Endothelial cell of umbilical vein (primary cell): Measurements from ENCODE around the gene TMEM106C. TPM values are rescaled to one million over a fixed set of nuclear protein-coding genes. Genes with fewer than 3 reads are reported as not detected.

Source experiments
- BruUV-seq: library from RNA; stranded (reverse); fragments of 400-500 nt; replicated peaks from 2 replicates; lab custom pipeline; 2021; lab: Mats Ljungman, UMichigan
- CTCF ChIA-PET: fragments of 300-600, 350-600 bp; sonication (Branson Sonifier 250); formaldehyde crosslinking; loops from one replicate; lab custom pipeline; 2021; ENCODE audit warnings: antibody characterized with exemption, inconsistent platforms; lab: Charles Lee
- POLR2A ChIA-PET: fragments of 300-600, 350-600 bp; sonication (Branson Sonifier 250); formaldehyde crosslinking; loops from one replicate; lab custom pipeline; 2021; ENCODE audit warnings: antibody characterized with exemption, inconsistent platforms; lab: Charles Lee
- DNase-seq: peaks from one replicate; pipeline ENCODE4 v3.0.0-alpha.2; 2011; ENCODE audit warnings: low read depth, low spot score
- FAIRE-seq: peaks from 2 replicates; lab custom pipeline; 2011; peaks lifted over from hg19 to GRCh38; lab: Jason Lieb, UNC
- H2AFZ ChIP-seq: 2 replicates; pipeline ENCODE4 v1.6.0; 2012; ENCODE audit warnings: low read depth, low read length, control low read depth, inconsistent platforms
- H3K27ac ChIP-seq: 2 replicates; pipeline ENCODE4 v1.5.1; 2011; ENCODE audit warnings: low read depth, mild to moderate bottlenecking, control low read depth, low read length, moderate library complexity; ENCODE audit not compliant: insufficient read depth
- H3K27me3 ChIP-seq, 2 experiments: 2 replicates each; pipeline versions ENCODE4 v1.6.0 to v1.6.1; 2011; ENCODE audit warnings: low read length in 2 of 2, mixed read lengths in 1 of 2; ENCODE audit not compliant: control insufficient read depth in 2 of 2, insufficient read depth in 2 of 2
- H3K36me3 ChIP-seq, 2 experiments: 2 replicates in 1 of 2; 3 replicates in 1 of 2; pipeline ENCODE4 v1.5.1; 2011; ENCODE audit warnings: low read length in 2 of 2, mild to moderate bottlenecking in 1 of 2, moderate library complexity in 1 of 2; ENCODE audit not compliant: control insufficient read depth in 2 of 2, insufficient read depth in 2 of 2; ENCODE audit errors: extremely low read depth in 1 of 2
- H3K4me1 ChIP-seq: 3 replicates; pipeline ENCODE4 v1.5.1; 2011; ENCODE audit warnings: mild to moderate bottlenecking, low read length; ENCODE audit not compliant: control insufficient read depth, insufficient read depth; ENCODE audit errors: extremely low read depth
- H3K4me2 ChIP-seq: 2 replicates; pipeline ENCODE4 v1.6.1; 2011; ENCODE audit warnings: low read length, control low read depth, mixed read lengths; ENCODE audit not compliant: insufficient read depth
- H3K4me3 ChIP-seq, 3 experiments: fragments of 200-600 bp in 1 of 3; sonication (generic), shearing (Covaris generic) in 1 of 3; replicated peaks in 1 of 3; 2 replicates each; pipeline ENCODE4 v1.5.1; 2011 to 2016; ENCODE audit warnings: control low read depth in 3 of 3, low read length in 3 of 3, mild to moderate bottlenecking in 2 of 3, inconsistent platforms in 1 of 3, low read depth in 1 of 3, moderate library complexity in 1 of 3; ENCODE audit not compliant: insufficient read depth in 1 of 3
- H3K79me2 ChIP-seq: 2 replicates; pipeline ENCODE4 v1.6.0; 2012; ENCODE audit warnings: low read length, inconsistent platforms; ENCODE audit not compliant: control insufficient read depth, insufficient read depth
- H3K9ac ChIP-seq: replicated peaks from 2 replicates; pipeline ENCODE3; 2011; ENCODE audit warnings: low read length, control low read depth; ENCODE audit not compliant: insufficient read depth; ENCODE audit errors: extremely low read depth
- H3K9me1 ChIP-seq: replicated peaks from 3 replicates; pipeline ENCODE4 v1.6.0; 2011; ENCODE audit warnings: mild to moderate bottlenecking, low read length; ENCODE audit not compliant: control insufficient read depth, insufficient read depth; ENCODE audit errors: extremely low read depth
- H3K9me3 ChIP-seq: replicated peaks from 2 replicates; pipeline ENCODE4 v1.5.1; 2012; ENCODE audit warnings: low read length, inconsistent platforms; ENCODE audit not compliant: control insufficient read depth, insufficient read depth
- H4K20me1 ChIP-seq: replicated peaks from 2 replicates; pipeline ENCODE3; 2011; ENCODE audit warnings: mild to moderate bottlenecking, low read length; ENCODE audit not compliant: control insufficient read depth, insufficient read depth; ENCODE audit errors: extremely low read depth
- CTCF ChIP-seq, 2 donors: IDR thresholded peaks; 1 replicate in 1 of 2; 2 replicates in 1 of 2; pipeline ENCODE4 v1.5.1; 2011; ENCODE audit warnings: low read length in 2 of 2, mild to moderate bottlenecking in 2 of 2, moderate library complexity in 2 of 2, control low read depth in 1 of 2, inconsistent platforms in 1 of 2, low read depth in 1 of 2; ENCODE audit not compliant: insufficient read depth in 1 of 2; ENCODE audit errors: extremely low read depth in 1 of 2
- EZH2 ChIP-seq: IDR thresholded peaks from 2 replicates; pipeline ENCODE4 v1.6.1; 2012; ENCODE audit warnings: borderline replicate concordance, low read depth, mild to moderate bottlenecking, moderate library complexity, low read length, inconsistent platforms; ENCODE audit not compliant: severe bottlenecking
- dilution Hi-C: fragments of 300-500 bp; cut with MboI; formaldehyde crosslinking; loops from one replicate; pipeline ENCODE4 v1.15.0; 2019; ENCODE audit warnings: low sequenced_read_pairs; ENCODE audit not compliant: extremely low pct_ligation_motif_present
- intact Hi-C: fragments of 100-400 bp; cut with micrococcal nuclease; formaldehyde crosslinking; loops from one replicate; pipeline ENCODE4 v1.10.0; 2022
- polyA plus RNA-seq, 4 experiments: library from polyadenylated mRNA; depleted of rRNA in 3 of 4; stranded (reverse) in 3 of 4; unstranded in 1 of 4; fragments of >200 nt; gene quantifications; 2 replicates each; pipeline versions ENCODE4 v1.2.1 to v1.2.3, GENCODE V29; 2011 to 2012; ENCODE audit warnings: missing spikeins in 1 of 4
- total RNA-seq: library from RNA; stranded (reverse); gene quantifications from 2 replicates; pipeline ENCODE4 v1.2.3, GENCODE V29; 2021

The TMEM106C gene
- total and polyA plus RNA-seq, 2 donors (not counting 3 experiments of a cell fraction or from before 2014, with no cell fraction given): 84.4 to 148 TPM

GRCh38 chr12:48003226-48004052, 40.0 kb downstream of the TMEM106C start:
- peak; percentile 73 for FAIRE-seq
- TF ChIP-seq CTCF (IDR thresholded peaks at IDR 0.05; ENCODE audit: extremely low read depth in 1 of 2, insufficient read depth in 1 of 2, low read depth in 1 of 2, low read length in 2 of 2): no peak
- TF ChIP-seq EZH2: peak; percentile 29
- Histone ChIP-seq H3K9me1 (no peaks in the 10 kb centered on the region), H3K4me1 (peaks cover 24% of the 10 kb centered on the region), H3K27ac (no peak overlapping the region), H3K4me2 (no peak overlapping the region), H3K9ac (no peak overlapping the region), H3K9me3 (no peaks in the 10 kb centered on the region), H3K27me3 (peaks cover 71 to 89% of the 10 kb centered on the region in 2 experiments), H3K4me3 (no peak overlapping the region), H2AFZ (no peak overlapping the region), H3K36me3 (no peaks in the 10 kb centered on the region), H3K79me2 (no peaks in the 10 kb centered on the region), H4K20me1 (no peaks in the 10 kb centered on the region)
- no TSS peak for BruUV-seq
- POLR2A ChIA-PET: no interaction called here
- intact Hi-C loops (loop anchor here (5.0 kb wide), 4 partner anchors 41 to 194 kb away; partner anchors contain the start of genes SENP1 and TMEM106C), dilution Hi-C loops (no loop called here)
- DNase-seq: peak; percentile 26
- CTCF ChIA-PET: interaction anchor here (1.1 to 1.5 kb wide), 2 partner anchors 40 to 43 kb away, joined by 3 to 4 read pairs; partner anchors contain the start of gene TMEM106C
